GM12872 (cell line): ENCODE results near the gene PAX5.
A peak's percentile ranks its signal among the peaks of the same experiment; 100 is the strongest.

Source experiments
- TF ChIP-seq, protein P1 (sequence below): IDR thresholded peaks from 3 replicates; pipeline ENCODE4 v1.5.1; 2011; ENCODE audit warnings: low read depth, mild to moderate bottlenecking, low read length, moderate library complexity; ENCODE audit not compliant: insufficient read depth

PAX5 gene

GRCh38 chr9:36877239-36877638 lies 156.8 kb downstream of the PAX5 start:
- TF ChIP-seq, protein P1, sequence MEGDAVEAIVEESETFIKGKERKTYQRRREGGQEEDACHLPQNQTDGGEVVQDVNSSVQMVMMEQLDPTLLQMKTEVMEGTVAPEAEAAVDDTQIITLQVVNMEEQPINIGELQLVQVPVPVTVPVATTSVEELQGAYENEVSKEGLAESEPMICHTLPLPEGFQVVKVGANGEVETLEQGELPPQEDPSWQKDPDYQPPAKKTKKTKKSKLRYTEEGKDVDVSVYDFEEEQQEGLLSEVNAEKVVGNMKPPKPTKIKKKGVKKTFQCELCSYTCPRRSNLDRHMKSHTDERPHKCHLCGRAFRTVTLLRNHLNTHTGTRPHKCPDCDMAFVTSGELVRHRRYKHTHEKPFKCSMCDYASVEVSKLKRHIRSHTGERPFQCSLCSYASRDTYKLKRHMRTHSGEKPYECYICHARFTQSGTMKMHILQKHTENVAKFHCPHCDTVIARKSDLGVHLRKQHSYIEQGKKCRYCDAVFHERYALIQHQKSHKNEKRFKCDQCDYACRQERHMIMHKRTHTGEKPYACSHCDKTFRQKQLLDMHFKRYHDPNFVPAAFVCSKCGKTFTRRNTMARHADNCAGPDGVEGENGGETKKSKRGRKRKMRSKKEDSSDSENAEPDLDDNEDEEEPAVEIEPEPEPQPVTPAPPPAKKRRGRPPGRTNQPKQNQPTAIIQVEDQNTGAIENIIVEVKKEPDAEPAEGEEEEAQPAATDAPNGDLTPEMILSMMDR = no peak

DNA sequence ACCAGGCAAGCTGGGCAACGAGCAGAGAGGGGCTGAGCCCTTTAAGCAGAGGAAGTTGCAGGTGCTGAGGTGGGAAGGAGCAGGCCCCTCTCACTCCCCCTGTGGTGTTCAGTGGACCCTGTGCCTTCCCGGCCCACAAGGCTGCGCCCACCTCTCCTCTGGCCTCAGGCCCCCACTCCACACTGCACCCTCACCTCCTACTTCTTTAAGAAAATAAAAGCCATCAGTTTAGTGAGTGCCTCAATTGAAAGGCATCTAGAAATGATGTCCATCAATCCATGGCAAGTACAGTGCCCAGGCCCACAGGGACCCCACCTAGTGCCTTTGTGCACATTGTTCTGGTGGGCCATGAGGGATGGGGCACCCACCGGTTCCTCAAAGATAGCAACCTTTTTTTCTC lies 158.0 kb downstream of the PAX5 start:
- TF ChIP-seq, protein P1 = no peak

DNA sequence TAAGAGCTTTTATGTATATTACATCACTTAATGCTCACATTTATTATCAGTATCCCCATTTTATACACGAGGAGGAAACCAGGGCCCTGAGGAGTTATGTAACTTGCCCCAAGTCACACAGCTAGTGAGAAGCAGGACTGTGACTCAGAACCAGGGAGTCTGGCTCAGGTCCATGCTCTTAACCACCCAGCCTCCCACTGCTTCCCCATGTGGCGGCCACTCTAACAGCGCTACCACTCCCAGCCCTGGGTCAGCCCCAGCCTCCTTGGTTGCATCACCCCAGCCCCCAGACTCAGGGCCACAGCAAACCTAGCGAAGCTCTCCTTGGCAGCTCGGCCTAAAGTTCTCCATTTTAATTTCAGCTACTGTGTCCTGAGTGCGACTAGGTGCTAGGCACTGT lies 159.1 kb downstream of the PAX5 start:
- TF ChIP-seq, protein P1 = no peak

- TF ChIP-seq, protein P1 = no peak
These were observed 159.8 kb downstream of the PAX5 start for GRCh38 chr9:36874261-36874660.

DNA sequence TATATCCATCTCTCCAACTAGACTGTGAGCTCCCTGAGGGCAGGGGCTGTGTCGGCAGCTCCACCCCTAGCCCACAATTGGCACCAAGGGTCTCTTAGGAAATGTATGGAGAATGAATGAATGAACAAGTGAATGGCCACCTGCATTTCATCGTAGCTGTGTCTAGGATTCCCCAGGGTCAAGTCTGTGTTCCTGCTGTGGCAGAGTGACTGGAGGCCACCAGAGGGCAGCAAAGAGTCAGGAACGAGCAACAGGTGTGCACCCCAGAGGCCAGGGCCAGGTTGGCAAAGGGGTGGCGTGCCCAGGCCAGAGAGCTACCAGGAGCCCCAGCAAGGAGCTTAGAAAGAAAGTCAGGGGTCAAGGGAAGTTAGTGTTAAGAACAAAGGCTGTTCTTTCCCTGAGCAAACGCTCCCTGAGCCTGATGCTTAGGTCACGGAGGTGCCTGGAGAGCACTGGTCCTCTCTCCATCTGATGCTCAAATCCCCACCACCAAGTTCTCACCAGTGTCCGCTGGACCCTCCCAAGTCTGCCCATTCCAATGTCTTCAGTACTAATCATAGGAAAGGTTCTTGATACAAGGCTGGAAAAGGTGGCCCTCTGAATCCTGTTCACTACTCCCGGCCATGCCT lies 160.7 kb downstream of the PAX5 start:
- TF ChIP-seq, protein P1 = peak; percentile 93

GRCh38 chr9:36872641-36873040 lies 161.4 kb downstream of the PAX5 start:
- TF ChIP-seq, protein P1 = no peak

- TF ChIP-seq, protein P1 = no peak
These were observed 162.5 kb downstream of the PAX5 start for GRCh38 chr9:36871606-36872005.
